ENCODE data around the gene LRP5. TPM values are rescaled to one million over a fixed set of nuclear protein-coding genes. Genes with fewer than 3 reads are reported as not detected.
"Not testable (repeated sequence)": the region's sequence is repeated elsewhere in the genome, so short reads cannot be mapped to it uniquely, and the experiment has no call there.

The LRP5 gene
- total RNA-seq, 2 experiments from 2014 or later: 22.3 to 23.3 TPM

DNA sequence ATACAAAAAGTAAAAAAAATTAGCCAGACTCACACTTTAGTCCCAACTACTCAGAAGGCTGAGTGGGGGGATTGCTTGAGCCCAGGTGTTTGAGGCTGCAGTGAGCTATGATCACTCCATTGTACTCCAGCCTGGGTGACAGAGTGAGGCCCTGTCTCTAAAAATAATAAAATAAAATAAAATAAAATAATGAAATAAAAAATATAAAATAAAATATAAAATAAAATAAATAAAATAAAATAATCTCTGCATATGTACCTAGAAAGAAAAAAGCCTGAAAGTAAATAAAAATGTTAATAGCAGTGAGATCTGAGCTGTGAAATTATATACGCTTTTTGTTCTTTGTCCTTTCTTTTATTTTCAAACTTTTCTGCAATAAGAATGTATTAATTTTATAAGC is 17.1 kb upstream of the LRP5 start:
- Mint-ChIP-seq H3K36me3 (no peaks in the 10 kb centered on the region), H3K27ac (no peak overlapping the region), H3K27me3 (peaks cover 6% of the 10 kb centered on the region), H3K9me3 (peaks cover 2% of the 10 kb centered on the region), H3K4me1 (peaks cover 11% of the 10 kb centered on the region), H3K4me3 (no peak overlapping the region)
- DNase-seq (no peak), ATAC-seq (ENCODE audit: low read depth) (no peak)
- POLR2A ChIA-PET: interaction anchor here (1.1 to 1.7 kb wide), 2 partner anchors 38 to 45 kb away, joined by 4 to 6 read pairs; no protein-coding TSS in a partner anchor

DNA sequence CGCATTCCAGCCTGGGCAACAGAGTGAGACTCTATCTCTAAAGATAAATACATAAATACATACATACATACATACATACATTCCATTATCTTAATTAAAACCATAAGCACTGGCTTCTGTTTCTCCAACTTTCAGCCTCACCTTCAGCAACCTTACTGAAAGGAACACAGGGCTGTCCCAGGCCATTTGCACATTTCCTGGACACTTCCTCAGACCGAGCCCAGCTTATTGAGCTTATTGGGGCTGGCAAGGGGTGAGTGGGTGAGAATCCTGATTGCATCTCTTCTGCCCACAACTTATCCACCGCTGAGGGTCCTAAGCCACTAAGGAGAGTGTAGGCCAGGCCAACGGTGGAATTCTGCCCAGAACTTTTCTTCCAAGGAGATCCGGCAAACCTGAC is 16.5 kb upstream of the LRP5 start:
- Mint-ChIP-seq H3K27ac (no peak overlapping the region), H3K4me3 (no peak overlapping the region), H3K9me3 (no peaks in the 10 kb centered on the region), H3K27me3 (peaks cover 6% of the 10 kb centered on the region), H3K36me3 (no peaks in the 10 kb centered on the region), H3K4me1 (peaks cover 11% of the 10 kb centered on the region)
- DNase-seq: no peak
- POLR2A ChIA-PET: interaction anchor here (1.1 to 1.7 kb wide), 3 partner anchors 24 to 44 kb away, joined by 4 to 6 read pairs (median 5); partner anchors contain the start of gene C11orf24
- ATAC-seq (ENCODE audit: low read depth): no peak

DNA sequence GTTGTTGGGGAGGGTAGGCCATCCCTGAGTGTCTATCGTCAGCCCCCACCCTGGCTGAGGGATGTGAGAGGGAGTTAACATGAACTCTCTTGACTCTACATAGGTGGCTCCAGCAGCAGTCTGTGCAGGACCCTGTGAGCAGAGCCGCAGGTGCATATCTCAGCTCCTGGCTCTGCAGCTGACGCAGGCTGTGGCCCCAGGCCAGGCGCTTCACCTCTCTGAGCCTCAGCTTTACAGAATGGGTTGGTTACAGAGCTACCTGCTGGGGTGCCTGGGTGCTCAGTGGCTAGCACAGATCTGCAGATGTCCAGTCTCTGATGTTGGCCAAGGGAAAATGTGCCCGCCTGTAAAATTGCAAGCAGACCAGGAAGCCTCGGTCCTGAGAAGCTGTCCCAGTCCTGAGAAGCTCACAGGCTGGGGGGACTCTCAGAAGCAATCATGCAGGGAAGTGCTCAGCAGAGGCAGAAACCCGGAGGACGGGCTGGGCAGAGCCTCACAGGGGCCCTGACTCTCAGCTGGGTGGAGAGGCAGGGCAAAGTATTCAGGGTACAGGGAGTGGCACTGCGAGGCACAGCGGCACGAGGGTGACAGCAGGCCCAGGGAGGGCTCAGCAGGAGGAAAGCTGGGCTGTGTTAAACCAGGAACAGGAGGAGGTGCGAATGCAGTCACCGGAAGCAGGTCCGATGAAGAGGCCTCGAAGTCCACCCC is 15.9 kb upstream of the LRP5 start:
- DNase-seq: no peak
- POLR2A ChIA-PET: interaction anchor here (1.0 to 1.7 kb wide), 5 partner anchors 25 to 39 kb away, joined by 3 to 9 read pairs (median 5); partner anchors contain the start of gene C11orf24
- Mint-ChIP-seq H3K36me3 (no peaks in the 10 kb centered on the region), H3K9me3 (no peaks in the 10 kb centered on the region), H3K27me3 (peaks cover 6% of the 10 kb centered on the region), H3K27ac (peak overlapping the region; percentile 78), H3K4me3 (no peak overlapping the region), H3K4me1 (peaks cover 11% of the 10 kb centered on the region)
- ATAC-seq (ENCODE audit: low read depth): no peak

DNA sequence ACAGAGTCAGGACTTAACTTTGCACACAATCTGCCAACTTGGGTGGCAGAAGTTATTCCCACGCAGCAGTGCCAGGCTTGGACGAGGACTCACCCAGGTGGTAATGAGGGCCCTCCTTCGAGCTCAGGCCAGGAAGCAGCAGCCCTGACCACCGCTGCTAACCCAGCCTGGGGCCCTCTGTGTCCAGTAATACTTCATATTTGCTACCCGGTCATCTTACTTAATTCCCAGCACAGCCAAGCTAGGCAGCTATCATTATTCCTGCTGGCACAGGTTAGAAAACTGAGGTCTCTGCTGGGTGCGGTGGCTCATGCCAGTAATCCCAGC is 15.4 kb upstream of the LRP5 start:
- H3K36me3 Mint-ChIP-seq: no peaks in the 10 kb centered on the region
- DNase-seq (no peak), ATAC-seq (ENCODE audit: low read depth) (no peak)
- H3K27ac Mint-ChIP-seq: no peak overlapping the region
- peaks cover 6% of the 10 kb centered on the region for H3K27me3 Mint-ChIP-seq
- H3K4me1 Mint-ChIP-seq: peaks cover 11% of the 10 kb centered on the region
- H3K4me3 Mint-ChIP-seq: no peak overlapping the region
- POLR2A ChIA-PET: interaction anchor here (1.0 to 1.6 kb wide), 4 partner anchors 25 to 39 kb away, joined by 3 to 9 read pairs (median 4); partner anchors contain the start of gene C11orf24
- no peaks in the 10 kb centered on the region for H3K9me3 Mint-ChIP-seq

DNA sequence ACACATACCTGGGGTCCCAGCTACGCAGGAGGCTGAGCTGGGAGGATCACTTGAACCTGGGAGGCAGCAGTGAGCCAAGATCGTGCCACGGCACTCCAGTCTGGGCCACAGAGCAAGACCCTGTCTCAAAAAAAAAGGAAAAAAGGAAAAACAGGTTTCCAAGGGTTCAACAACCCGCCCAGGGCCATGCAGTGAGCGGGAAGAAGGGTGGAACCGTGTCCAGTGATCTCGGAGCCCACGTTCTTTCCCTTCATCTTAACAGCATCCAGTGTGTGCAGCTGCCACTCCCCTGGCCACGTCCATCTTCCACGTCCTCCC is 14.9 kb upstream of the LRP5 start:
- POLR2A ChIA-PET: interaction anchor here (1.0 to 1.9 kb wide), 4 partner anchors 26 to 40 kb away, joined by 3 to 9 read pairs (median 4); partner anchors contain the start of gene C11orf24

DNA sequence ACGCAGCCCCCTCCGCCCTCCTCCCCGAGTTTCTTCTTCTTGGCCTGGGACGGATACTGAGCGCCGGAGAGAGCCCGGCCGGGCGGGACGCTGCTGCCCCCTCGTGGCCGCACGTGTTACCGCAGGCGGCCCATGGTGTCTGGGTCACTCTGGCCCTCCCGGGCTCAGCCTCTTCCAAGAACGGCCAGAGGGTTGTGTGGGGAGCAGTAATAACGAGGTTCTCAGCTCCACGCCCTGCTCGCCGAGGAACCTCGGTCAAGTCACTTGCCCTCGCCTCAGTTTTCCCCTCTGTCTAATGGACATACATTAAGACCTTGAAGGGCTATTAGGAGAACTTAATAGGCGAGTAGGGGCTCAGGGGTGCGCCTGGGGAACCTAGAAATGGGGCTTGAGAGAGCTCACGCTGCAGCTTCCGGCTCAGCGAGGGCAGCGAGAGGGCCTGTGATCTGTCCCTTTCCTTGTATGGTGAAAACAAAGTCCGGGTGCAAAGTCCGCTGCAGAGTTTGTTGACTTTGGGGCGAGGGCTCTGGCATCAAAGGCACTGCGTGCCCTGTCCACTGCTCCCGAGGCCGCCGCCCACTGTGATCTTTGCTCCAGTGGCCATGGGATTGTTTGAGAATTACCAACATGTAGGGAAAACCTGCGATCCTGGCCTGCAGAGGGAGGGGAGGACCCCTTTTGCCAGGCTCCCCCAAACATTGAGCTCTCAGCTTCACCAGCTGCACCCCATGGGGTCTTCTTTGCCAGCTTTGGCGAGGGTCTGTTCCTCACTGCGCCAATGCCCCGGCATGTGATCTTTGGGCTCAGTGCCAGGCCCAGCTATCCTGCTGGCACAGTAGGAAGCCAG is 14.4 kb upstream of the LRP5 start:
- DNase-seq (peak; percentile 86), ATAC-seq (ENCODE audit: low read depth) (peak; percentile 95)
- no peak overlapping the region for H3K27ac Mint-ChIP-seq
- no peak overlapping the region for H3K4me3 Mint-ChIP-seq
- H3K36me3 Mint-ChIP-seq: no peaks in the 10 kb centered on the region
- no peaks in the 10 kb centered on the region for H3K9me3 Mint-ChIP-seq
- POLR2A ChIA-PET: interaction anchor here (1.0 to 1.9 kb wide), 3 partner anchors 26 to 40 kb away, joined by 3 to 9 read pairs (median 6); partner anchors contain the start of gene C11orf24
- peaks cover 11% of the 10 kb centered on the region for H3K4me1 Mint-ChIP-seq
- peaks cover 6% of the 10 kb centered on the region for H3K27me3 Mint-ChIP-seq

More for the DNA sequence above, 14.9 kb upstream of the LRP5 start:
- Mint-ChIP-seq H3K4me1 (peaks cover 11% of the 10 kb centered on the region), H3K4me3 (no peak overlapping the region), H3K27ac (no peak overlapping the region), H3K27me3 (peaks cover 6% of the 10 kb centered on the region), H3K36me3 (no peaks in the 10 kb centered on the region), H3K9me3 (no peaks in the 10 kb centered on the region)
- DNase-seq (no peak), ATAC-seq (ENCODE audit: low read depth) (no peak)

DNA sequence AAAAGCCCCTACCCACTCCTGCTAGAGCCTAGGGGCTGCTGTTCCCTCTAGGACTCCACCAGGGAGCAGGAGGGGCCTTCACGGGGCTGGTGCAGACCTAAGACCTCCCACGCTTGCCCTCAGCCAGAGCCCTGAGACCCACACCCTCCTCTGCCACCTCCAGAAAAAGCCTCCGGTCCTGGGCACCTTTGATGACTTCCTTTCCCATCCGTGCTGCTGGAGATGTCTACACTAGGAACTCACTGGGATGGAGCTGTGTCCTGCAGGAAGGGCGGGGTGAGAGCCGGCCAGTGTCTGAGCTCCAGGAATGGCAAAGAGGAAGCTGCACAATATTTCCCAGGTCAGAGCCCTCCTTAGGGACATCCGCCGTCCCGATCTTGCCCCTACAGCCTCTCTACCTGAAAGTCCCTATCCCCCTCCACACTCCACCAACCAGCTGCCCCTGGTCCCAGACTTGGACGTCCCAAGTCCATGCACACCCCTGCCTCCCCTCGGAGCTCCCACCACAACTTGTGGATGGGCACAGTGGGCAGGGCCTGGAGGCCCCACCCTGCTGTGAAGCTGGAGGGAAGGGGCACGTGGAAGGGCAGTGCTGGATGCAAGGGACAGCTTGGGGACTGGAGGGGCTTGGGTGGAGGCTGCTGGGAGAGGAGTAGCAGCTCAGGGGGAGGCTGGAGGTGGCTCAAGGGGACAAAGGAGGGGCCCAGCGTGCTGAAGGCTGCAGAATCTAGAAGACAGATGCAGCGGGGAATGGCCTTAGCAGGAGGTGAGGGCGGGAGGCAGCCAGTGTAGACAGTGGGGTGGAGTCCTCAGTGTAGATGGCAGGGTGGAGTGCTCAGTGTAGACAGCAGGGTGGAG is 13.5 kb upstream of the LRP5 start:
- ATAC-seq (ENCODE audit: low read depth) (no peak), DNase-seq (no peak)
- Mint-ChIP-seq H3K4me3 (no peak overlapping the region), H3K27ac (no peak overlapping the region), H3K36me3 (no peaks in the 10 kb centered on the region), H3K9me3 (no peaks in the 10 kb centered on the region), H3K27me3 (peaks cover under 1% of the 10 kb centered on the region), H3K4me1 (peaks cover 6% of the 10 kb centered on the region)
- POLR2A ChIA-PET: interaction anchor here (1.0 to 1.9 kb wide), 2 partner anchors 27 to 41 kb away, joined by 3 to 6 read pairs; partner anchors contain the start of gene C11orf24

DNA sequence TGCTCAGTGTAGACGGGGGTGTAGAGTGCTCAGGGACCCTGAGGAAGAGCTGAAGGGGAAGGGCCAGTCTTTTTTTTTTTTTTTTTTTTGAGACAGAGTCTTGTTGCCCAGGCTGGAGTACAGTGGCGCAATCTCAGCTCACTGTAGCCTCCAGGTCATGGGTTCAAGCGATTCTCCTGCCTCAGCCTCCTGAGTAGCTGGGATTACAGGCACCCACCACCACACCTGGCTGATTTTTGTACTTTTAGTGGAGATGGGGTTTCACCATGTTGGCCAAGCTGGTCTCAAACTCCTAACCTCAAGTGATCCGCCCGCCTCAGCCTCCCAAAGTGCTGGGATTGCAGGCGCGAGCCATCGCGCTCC is 12.9 kb upstream of the LRP5 start:
- H3K36me3 Mint-ChIP-seq; H3K4me1 Mint-ChIP-seq; H3K4me3 Mint-ChIP-seq; H3K27ac Mint-ChIP-seq; H3K27me3 Mint-ChIP-seq; DNase-seq; H3K9me3 Mint-ChIP-seq; ATAC-seq (ENCODE audit: low read depth): not testable (repeated sequence)
- POLR2A ChIA-PET: interaction anchor here (0.6 to 1.9 kb wide), 2 partner anchors 28 to 116 kb away, joined by 3 to 6 read pairs; partner anchors contain the start of gene C11orf24

DNA sequence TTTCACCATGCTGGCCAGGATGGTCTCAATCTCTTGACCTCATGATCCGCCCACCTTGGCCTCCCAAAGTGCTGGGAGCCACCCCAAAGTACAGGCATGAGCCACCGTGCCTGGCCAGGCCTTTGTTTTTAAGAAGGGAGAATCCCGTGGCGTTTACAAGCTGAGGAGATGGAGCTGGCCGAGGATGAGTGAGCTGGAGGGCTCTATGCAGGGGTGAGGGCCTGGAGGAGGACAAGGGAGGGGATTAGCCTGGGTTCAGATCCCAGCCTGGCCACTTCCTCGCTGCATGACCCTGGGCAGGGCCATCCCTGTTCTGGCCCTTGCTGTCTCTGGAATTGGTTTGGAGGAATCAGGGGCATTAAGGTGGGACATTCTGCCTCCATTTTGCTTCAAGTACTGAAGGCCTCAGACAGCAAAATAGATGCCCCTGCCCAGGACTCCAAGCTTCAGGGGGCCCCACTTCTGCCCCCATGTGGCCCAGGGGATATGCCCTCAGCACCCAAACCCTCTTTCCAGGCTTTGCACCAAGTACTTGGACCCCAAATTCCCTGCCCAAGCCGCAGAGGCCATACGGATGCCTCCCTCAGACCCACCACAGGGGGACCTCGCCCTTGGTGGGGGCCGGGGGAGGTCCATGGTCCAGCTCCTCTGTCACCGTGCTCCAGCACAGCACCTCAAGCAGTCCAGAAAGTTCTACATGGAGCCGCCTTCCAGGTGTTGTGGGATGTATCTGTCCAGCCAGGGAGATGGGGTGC is 12.1 kb upstream of the LRP5 start:
- Mint-ChIP-seq H3K27ac (no peak overlapping the region), H3K9me3 (no peaks in the 10 kb centered on the region), H3K4me1 (peaks cover 6% of the 10 kb centered on the region), H3K36me3 (peaks cover 4% of the 10 kb centered on the region), H3K4me3 (no peak overlapping the region), H3K27me3 (no peaks in the 10 kb centered on the region)
- POLR2A ChIA-PET: interaction anchor here (0.6 kb wide), 1 partner anchor 115 kb away, joined by 3 read pairs; no protein-coding TSS in a partner anchor
- DNase-seq (no peak), ATAC-seq (ENCODE audit: low read depth) (no peak)

DNA sequence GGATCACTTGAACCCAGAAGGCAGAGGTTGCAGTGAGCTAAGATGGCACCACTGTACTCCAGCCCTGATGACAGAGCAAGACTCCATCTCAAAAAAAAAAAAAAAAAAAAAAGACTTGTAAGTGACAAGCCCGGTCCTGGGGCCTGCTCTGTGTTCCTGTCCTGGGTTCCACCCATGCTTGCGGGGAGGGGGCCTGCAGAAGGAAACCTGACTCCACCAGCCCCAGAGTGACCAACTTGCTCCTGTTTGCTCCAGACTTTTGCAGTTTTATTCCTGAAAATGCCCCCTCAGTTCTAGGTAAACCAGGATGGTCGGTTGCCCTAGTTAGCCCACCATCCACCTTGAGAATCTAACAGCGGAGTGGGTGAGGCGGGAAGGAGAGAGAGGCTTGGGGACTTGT is 10.1 kb upstream of the LRP5 start:
- Mint-ChIP-seq H3K9me3 (no peaks in the 10 kb centered on the region), H3K4me3 (no peak overlapping the region), H3K36me3 (peaks cover 4% of the 10 kb centered on the region), H3K27ac (no peak overlapping the region), H3K27me3 (no peaks in the 10 kb centered on the region), H3K4me1 (peaks cover 15% of the 10 kb centered on the region)
- ATAC-seq (ENCODE audit: low read depth) (no peak), DNase-seq (no peak)
- POLR2A ChIA-PET: interaction anchor here (0.7 kb wide), 1 partner anchor 9 kb away, joined by 3 read pairs; no protein-coding TSS in a partner anchor

DNA sequence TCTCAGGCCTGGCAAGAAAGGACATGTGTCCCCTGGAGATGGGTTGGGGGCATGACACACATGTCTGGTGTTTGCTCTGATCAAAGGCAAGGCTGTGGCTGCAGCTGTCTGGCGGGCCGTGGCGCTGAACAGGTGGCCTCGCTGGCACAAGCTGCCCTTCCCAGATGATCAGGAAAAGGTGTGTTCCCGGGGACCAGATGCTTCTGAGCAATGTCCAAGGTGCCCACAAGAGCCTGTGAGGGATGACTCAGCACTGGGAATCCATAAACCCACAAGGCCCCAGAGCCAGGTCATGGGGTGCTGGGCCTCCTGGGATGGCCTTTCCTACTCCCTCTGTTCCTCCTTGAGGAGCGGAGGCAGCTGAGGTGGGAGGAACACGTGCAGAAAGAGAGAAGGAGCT is 9.7 kb upstream of the LRP5 start:
- Mint-ChIP-seq H3K27me3 (no peaks in the 10 kb centered on the region), H3K27ac (no peak overlapping the region), H3K4me3 (no peak overlapping the region), H3K9me3 (no peaks in the 10 kb centered on the region), H3K4me1 (peaks cover 13% of the 10 kb centered on the region), H3K36me3 (peaks cover 4% of the 10 kb centered on the region)
- DNase-seq (no peak), ATAC-seq (ENCODE audit: low read depth) (no peak)
- POLR2A ChIA-PET: no interaction called here

DNA sequence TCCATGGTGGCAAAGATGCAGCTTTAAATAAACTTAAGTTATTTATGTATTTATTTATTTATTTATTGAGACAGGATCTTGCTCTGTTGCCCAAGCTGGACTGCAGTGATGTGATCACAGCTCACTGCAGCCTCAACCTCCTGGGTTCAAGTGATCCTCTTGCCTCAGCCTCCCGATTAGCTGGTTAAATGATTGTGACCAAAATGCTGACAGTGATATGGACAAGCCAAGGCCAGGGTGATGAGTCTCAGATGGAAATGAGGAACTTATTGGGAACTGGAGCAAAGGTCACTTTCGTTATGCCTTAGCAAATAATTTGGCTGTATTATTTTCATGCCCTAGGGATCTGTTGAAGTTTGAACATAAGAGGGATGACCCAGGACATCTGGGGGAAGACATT is 9.3 kb upstream of the LRP5 start:
- ATAC-seq (ENCODE audit: low read depth) (no peak), DNase-seq (no peak)
- peaks cover 10% of the 10 kb centered on the region for H3K4me1 Mint-ChIP-seq
- H3K36me3 Mint-ChIP-seq: peaks cover 4% of the 10 kb centered on the region
- H3K9me3 Mint-ChIP-seq: no peaks in the 10 kb centered on the region
- POLR2A ChIA-PET: no interaction called here
- H3K27ac Mint-ChIP-seq: no peak overlapping the region
- no peak overlapping the region for H3K4me3 Mint-ChIP-seq
- H3K27me3 Mint-ChIP-seq: no peaks in the 10 kb centered on the region
